HEK293 (cell line): ENCODE results near the gene PLEKHG4.

Experiments used
- CTCF ChIA-PET: fragments of 350-600 bp; formaldehyde crosslinking; extraction: SDS; loops from one replicate; lab custom pipeline; 2021; ENCODE audit warnings: antibody characterized with exemption; lab: Yijun Ruan, JAX
- POLR2A ChIA-PET: fragments of 300-600 bp; formaldehyde crosslinking; extraction: SDS; loops from one replicate; lab custom pipeline; 2020; ENCODE audit warnings: antibody characterized with exemption, inconsistent platforms; lab: Yijun Ruan, JAX
- H3K27ac ChIP-seq: fragments of 200-500 bp; sonication (Bioruptor generic); 2 replicates; pipeline ENCODE4 v1.5.1; 2014; ENCODE audit warnings: low read depth, low read length, control low read depth, inconsistent platforms; ENCODE audit errors: extremely low read depth
- H3K36me3 ChIP-seq, 2 experiments: fragments of 200-500 bp in 1 of 2; sonication (Bioruptor generic) in 1 of 2; 1 replicate in 1 of 2; 2 replicates in 1 of 2; pipeline ENCODE4 v1.5.1; 2014 to 2017; ENCODE audit warnings: inconsistent platforms in 2 of 2, low read length in 2 of 2; ENCODE audit not compliant: control insufficient read depth in 2 of 2, insufficient read depth in 1 of 2
- H3K4me1 ChIP-seq: fragments of 200-500 bp; sonication (Bioruptor generic); 2 replicates; pipeline ENCODE4 v1.5.1; 2014; ENCODE audit warnings: mild to moderate bottlenecking, low read length, inconsistent platforms; ENCODE audit not compliant: control insufficient read depth, insufficient read depth
- H3K4me3 ChIP-seq: 2 replicates; pipeline ENCODE4 v1.5.1; 2011; ENCODE audit warnings: low read depth, mild to moderate bottlenecking, control low read depth, low read length, moderate library complexity
- H3K9me3 ChIP-seq: fragments of 200-500 bp; sonication (Bioruptor generic); 2 replicates; pipeline ENCODE4 v1.5.1; 2014; ENCODE audit warnings: low read depth, low read length, inconsistent platforms; ENCODE audit not compliant: control insufficient read depth, insufficient read depth
- KLF16 ChIP-seq: fragments of 450-650 bp; formaldehyde crosslinking; IDR thresholded peaks from 2 replicates; pipeline ENCODE4 v1.5.1; 2017; ENCODE audit warnings: missing biosample characterization, missing genetic modification characterization
- ZNF155 ChIP-seq: fragments of 450-650 bp; formaldehyde crosslinking; IDR thresholded peaks from 2 replicates; pipeline ENCODE4 v1.5.1; 2016; ENCODE audit warnings: missing biosample characterization, missing genetic modification characterization
- ZNF202 ChIP-seq: fragments of 450-650 bp; formaldehyde crosslinking; IDR thresholded peaks from 2 replicates; pipeline ENCODE4 v1.5.1; 2016; ENCODE audit warnings: missing biosample characterization, missing genetic modification characterization, borderline replicate concordance
- ZNF239 ChIP-seq: fragments of 450-650 bp; formaldehyde crosslinking; IDR thresholded peaks from 2 replicates; pipeline ENCODE4 v1.5.1; 2016; ENCODE audit warnings: missing biosample characterization, missing genetic modification characterization
- ZNF366 ChIP-seq: fragments of 450-650 bp; formaldehyde crosslinking; conservative IDR thresholded peaks from 2 replicates; pipeline ENCODE4 v1.5.1; 2016; ENCODE audit warnings: missing biosample characterization, missing genetic modification characterization
- ZNF449 ChIP-seq: fragments of 450-650 bp; formaldehyde crosslinking; IDR thresholded peaks from 2 replicates; pipeline ENCODE4 v1.5.1; 2017; ENCODE audit warnings: missing biosample characterization, mild to moderate bottlenecking, missing genetic modification characterization, moderate library complexity
- ZNF530 ChIP-seq: fragments of 450-650 bp; formaldehyde crosslinking; IDR thresholded peaks from 2 replicates; pipeline ENCODE4 v1.5.1; 2016; ENCODE audit warnings: low read depth, missing biosample characterization, missing genetic modification characterization
- ZNF747 ChIP-seq: fragments of 450-650 bp; formaldehyde crosslinking; IDR thresholded peaks from 2 replicates; pipeline ENCODE4 v1.5.1; 2016; ENCODE audit warnings: missing biosample characterization, missing genetic modification characterization
- ZNF76 ChIP-seq: fragments of 450-650 bp; formaldehyde crosslinking; IDR thresholded peaks from 2 replicates; pipeline ENCODE4; 2016; ENCODE audit warnings: low read depth, missing biosample characterization, missing genetic modification characterization, borderline replicate concordance
- ZNF768 ChIP-seq: fragments of 450-650 bp; formaldehyde crosslinking; IDR thresholded peaks from 2 replicates; pipeline ENCODE4 v1.5.1; 2018; ENCODE audit warnings: missing biosample characterization, mild to moderate bottlenecking, missing genetic modification characterization
- ZNF792 ChIP-seq: fragments of 450-650 bp; formaldehyde crosslinking; IDR thresholded peaks from 2 replicates; pipeline ENCODE4 v1.5.1; 2016; ENCODE audit warnings: missing biosample characterization, missing genetic modification characterization
- TF ChIP-seq, protein P1 (sequence below): fragments of 450-650 bp; formaldehyde crosslinking; IDR thresholded peaks from 2 replicates; pipeline ENCODE4 v1.5.1; 2016; ENCODE audit warnings: missing biosample characterization, missing genetic modification characterization
- TF ChIP-seq, protein P2 (sequence below): fragments of 450-650 bp; formaldehyde crosslinking; IDR thresholded peaks from 2 replicates; pipeline ENCODE4 v1.5.1; 2016; ENCODE audit warnings: missing biosample characterization, missing genetic modification characterization
- TF ChIP-seq, protein P3 (sequence below): fragments of 450-650 bp; formaldehyde crosslinking; IDR thresholded peaks from 2 replicates; pipeline ENCODE4 v1.5.1; 2016; ENCODE audit warnings: missing biosample characterization, missing genetic modification characterization
- TF ChIP-seq, protein P4 (sequence below): fragments of 450-650 bp; formaldehyde crosslinking; optimal IDR thresholded peaks from 2 replicates; pipeline ENCODE3; 2016; ENCODE audit warnings: missing biosample characterization, mild to moderate bottlenecking, missing genetic modification characterization

PLEKHG4 gene

GRCh38 chr16:67233596-67233995, 45.7 kb upstream of the PLEKHG4 start (continued):
- TF ChIP-seq, protein P1, sequence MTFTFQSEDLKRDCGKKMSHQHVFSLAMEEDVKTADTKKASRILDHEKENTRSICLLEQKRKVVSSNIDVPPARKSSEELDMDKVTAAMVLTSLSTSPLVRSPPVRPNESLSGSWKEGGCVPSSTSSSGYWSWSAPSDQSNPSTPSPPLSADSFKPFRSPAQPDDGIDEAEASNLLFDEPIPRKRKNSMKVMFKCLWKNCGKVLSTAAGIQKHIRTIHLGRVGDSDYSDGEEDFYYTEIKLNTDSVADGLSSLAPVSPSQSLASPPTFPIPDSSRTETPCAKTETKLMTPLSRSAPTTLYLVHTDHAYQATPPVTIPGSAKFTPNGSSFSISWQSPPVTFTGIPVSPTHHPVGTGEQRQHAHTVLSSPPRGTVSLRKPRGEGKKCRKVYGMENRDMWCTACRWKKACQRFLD (tag by site-specific recombination) = no peak
- TF ChIP-seq ZNF747 (tag by site-specific recombination) (no peak), ZNF792 (no peak), ZNF366 (tag by site-specific recombination) (no peak), ZNF530 (no peak), ZNF239 (tag by site-specific recombination) (no peak)
- TF ChIP-seq, protein P2, sequence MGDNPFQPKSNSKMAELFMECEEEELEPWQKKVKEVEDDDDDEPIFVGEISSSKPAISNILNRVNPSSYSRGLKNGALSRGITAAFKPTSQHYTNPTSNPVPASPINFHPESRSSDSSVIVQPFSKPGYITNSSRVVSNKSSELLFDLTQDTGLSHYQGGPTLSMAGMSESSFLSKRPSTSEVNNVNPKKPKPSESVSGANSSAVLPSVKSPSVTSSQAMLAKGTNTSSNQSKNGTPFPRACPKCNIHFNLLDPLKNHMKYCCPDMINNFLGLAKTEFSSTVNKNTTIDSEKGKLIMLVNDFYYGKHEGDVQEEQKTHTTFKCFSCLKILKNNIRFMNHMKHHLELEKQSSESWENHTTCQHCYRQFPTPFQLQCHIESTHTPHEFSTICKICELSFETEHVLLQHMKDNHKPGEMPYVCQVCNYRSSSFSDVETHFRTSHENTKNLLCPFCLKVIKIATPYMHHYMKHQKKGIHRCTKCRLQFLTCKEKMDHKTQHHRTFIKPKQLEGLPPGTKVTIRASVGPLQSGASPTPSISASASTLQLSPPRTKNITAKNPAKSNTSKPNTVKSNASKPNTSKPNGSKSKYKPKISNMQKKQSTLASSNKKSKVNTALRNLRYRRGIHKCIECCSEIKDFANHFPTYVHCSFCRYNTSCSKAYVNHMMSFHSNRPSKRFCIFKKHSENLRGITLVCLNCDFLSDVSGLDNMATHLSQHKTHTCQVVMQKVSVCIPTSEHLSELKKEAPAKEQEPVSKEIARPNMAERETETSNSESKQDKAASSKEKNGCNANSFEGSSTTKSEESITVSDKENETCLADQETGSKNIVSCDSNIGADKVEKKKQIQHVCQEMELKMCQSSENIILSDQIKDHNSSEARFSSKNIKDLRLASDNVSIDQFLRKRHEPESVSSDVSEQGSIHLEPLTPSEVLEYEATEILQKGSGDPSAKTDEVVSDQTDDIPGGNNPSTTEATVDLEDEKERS (tag by site-specific recombination) = no peak
- TF ChIP-seq, all 188 proteins: peak for 0

GRCh38 chr16:67234180-67234597, 45.1 kb upstream of the PLEKHG4 start:
- POLR2A ChIA-PET = interaction anchor here (0.6 to 10.0 kb wide), 2 partner anchors 13 to 59 kb away, joined by 3 to 109 read pairs; partner anchors contain the start of genes FHOD1 and SLC9A5
- CTCF ChIA-PET = no interaction called here

More at GRCh38 chr16:67234180-67234597, 45.1 kb upstream of the PLEKHG4 start:
- H3K9me3 ChIP-seq = no peaks in the 10 kb centered on the region
- H3K36me3 ChIP-seq = peaks cover 8 to 86% of the 10 kb centered on the region in 2 experiments; a peak in 2 of 3 replicates
- no peaks in the 10 kb centered on the region for H3K4me1 ChIP-seq
- TF ChIP-seq, protein P3, sequence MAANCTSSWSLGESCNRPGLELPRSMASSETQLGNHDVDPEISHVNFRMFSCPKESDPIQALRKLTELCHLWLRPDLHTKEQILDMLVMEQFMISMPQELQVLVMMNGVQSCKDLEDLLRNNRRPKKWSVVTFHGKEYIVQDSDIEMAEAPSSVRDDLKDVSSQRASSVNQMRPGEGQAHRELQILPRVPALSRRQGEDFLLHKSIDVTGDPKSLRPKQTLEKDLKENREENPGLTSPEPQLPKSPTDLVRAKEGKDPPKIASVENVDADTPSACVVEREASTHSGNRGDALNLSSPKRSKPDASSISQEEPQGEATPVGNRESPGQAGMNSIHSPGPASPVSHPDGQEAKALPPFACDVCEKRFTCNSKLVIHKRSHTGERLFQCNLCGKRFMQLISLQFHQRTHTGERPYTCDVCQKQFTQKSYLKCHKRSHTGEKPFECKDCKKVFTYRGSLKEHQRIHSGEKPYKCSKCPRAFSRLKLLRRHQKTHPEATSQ (tag by site-specific recombination) = no peak
- TF ChIP-seq ZNF155 (tag by site-specific recombination) (no peak), KLF16 (no peak), ZNF768 (tag by site-specific recombination) (no peak), ZNF202 (tag by site-specific recombination) (no peak), ZNF76 (tag by site-specific recombination) (no peak), ZNF449 (tag by site-specific recombination) (no peak)
- TF ChIP-seq, protein P4, sequence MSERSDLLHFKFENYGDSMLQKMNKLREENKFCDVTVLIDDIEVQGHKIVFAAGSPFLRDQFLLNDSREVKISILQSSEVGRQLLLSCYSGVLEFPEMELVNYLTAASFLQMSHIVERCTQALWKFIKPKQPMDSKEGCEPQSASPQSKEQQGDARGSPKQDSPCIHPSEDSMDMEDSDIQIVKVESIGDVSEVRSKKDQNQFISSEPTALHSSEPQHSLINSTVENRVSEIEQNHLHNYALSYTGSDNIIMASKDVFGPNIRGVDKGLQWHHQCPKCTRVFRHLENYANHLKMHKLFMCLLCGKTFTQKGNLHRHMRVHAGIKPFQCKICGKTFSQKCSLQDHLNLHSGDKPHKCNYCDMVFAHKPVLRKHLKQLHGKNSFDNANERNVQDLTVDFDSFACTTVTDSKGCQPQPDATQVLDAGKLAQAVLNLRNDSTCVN (tag by site-specific recombination) = no peak
- TF ChIP-seq, all 188 proteins: peak for 0
- Histone ChIP-seq H3K27ac (no peak overlapping the region), H3K4me3 (no peak overlapping the region)
